A549 (cell line): Measurements from ENCODE around the gene STMN3.

Experiments used
- BHLHE40 ChIP-seq: IDR thresholded peaks from 2 replicates; pipeline ENCODE4 v1.6.1; 2012; ENCODE audit warnings: low read depth, low read length, inconsistent platforms
- CBX8 ChIP-seq: fragments of 200-600 bp; sonication (generic); IDR thresholded peaks from 2 replicates; pipeline ENCODE4 v1.6.1; 2016
- CEBPB ChIP-seq, 2 experiments: fragments of >200 bp in 1 of 2; sonication (Bioruptor Twin) in 1 of 2; formaldehyde crosslinking in 1 of 2; IDR thresholded peaks; 2 replicates each; pipeline ENCODE4 v1.6.1; 2012 to 2016
- CHD2 ChIP-seq: fragments of 150-350 bp; IDR thresholded peaks from 2 replicates; pipeline ENCODE4 v1.6.1; 2014; ENCODE audit warnings: low read length; ENCODE audit not compliant: partially characterized antibody
- CTCF ChIP-seq: fragments of >200 bp; sonication (Bioruptor Twin); formaldehyde crosslinking; IDR thresholded peaks from 3 replicates; pipeline ENCODE4 v1.5.1; 2016
- EP300 ChIP-seq, 2 experiments: fragments of >200 bp; sonication (Bioruptor Twin); formaldehyde crosslinking; IDR thresholded peaks; 2 replicates in 1 of 2; 3 replicates in 1 of 2; pipeline ENCODE4 v1.6.1; 2016 to 2017
- MAFK ChIP-seq: fragments of 450-650 bp; IDR thresholded peaks from 2 replicates; pipeline ENCODE4 v1.6.1; 2014; ENCODE audit not compliant: partially characterized antibody
- MYC ChIP-seq: IDR thresholded peaks from 2 replicates; pipeline ENCODE4 v1.6.1; 2012; ENCODE audit warnings: mild to moderate bottlenecking, inconsistent platforms, low read length, improper control_type of control experiment, borderline replicate concordance
- NR3C1 ChIP-seq: fragments of >200 bp; sonication (Bioruptor Twin); formaldehyde crosslinking; IDR thresholded peaks from 3 replicates; pipeline ENCODE4 v1.6.1; 2017
- PHF8 ChIP-seq: fragments of 200-600 bp; sonication (generic); IDR thresholded peaks from 2 replicates; pipeline ENCODE4 v1.6.1; 2016; ENCODE audit warnings: low read depth, mild to moderate bottlenecking, antibody characterized with exemption, moderate library complexity, borderline replicate concordance
- POLR2A ChIP-seq: IDR thresholded peaks from 2 replicates; pipeline ENCODE4 v1.6.1; 2012; ENCODE audit warnings: mild to moderate bottlenecking, low read length
- REST ChIP-seq: fragments of 200-600 bp; sonication (generic); IDR thresholded peaks from 2 replicates; pipeline ENCODE4 v1.6.1; 2016; ENCODE audit warnings: antibody characterized with exemption, mild to moderate bottlenecking, moderate library complexity
- RNF2 ChIP-seq: fragments of 200-600 bp; sonication (generic); IDR thresholded peaks from 2 replicates; pipeline ENCODE4 v1.6.1; 2016; ENCODE audit warnings: low read depth, mild to moderate bottlenecking, antibody characterized with exemption, moderate library complexity, borderline replicate concordance
- USF2 ChIP-seq: fragments of 450-650 bp; IDR thresholded peaks from 2 replicates; pipeline ENCODE4 v1.6.1; 2014; ENCODE audit warnings: antibody characterized with exemption

- TF ChIP-seq CTCF (no peak), REST (no peak; the same call in 1 of the 2 replicates), EP300 (IDR thresholded peaks at IDR 0.05) (no peak), BHLHE40 (no peak), POLR2A (no peak; the same call in 1 of the 2 replicates), MYC (no peak), CBX8 (no peak), MAFK (no peak), PHF8 (no peak), CHD2 (no peak), USF2 (no peak), CEBPB (IDR thresholded peaks at IDR 0.05) (no peak), NR3C1 (no peak), RNF2 (no peak)
These were observed 35.2 kb upstream of the STMN3 start for GRCh38 chr20:63688228-63689045.
